Neural crest cell (in vitro differentiated cells): Measurements from ENCODE around the gene CLIP3. TPM values are rescaled to one million over a fixed set of nuclear protein-coding genes. Genes with fewer than 3 reads are reported as not detected.
"Not testable (repeated sequence)": the region's sequence is repeated elsewhere in the genome, so short reads cannot be mapped to it uniquely, and the experiment has no call there.

ENCODE experiments used
- DNase-seq: peaks from one replicate; pipeline ENCODE4 v3.0.0; 2021; ENCODE audit warnings: low read depth, mixed read lengths, low spot score
- H3K27ac Mint-ChIP-seq: one replicate; pipeline ENCODE4 v1.8.0; 2021; ENCODE audit warnings: mild to moderate bottlenecking, mixed read lengths; ENCODE audit not compliant: unreplicated experiment
- H3K27me3 Mint-ChIP-seq: 2 replicates; pipeline ENCODE4 v1.8.0; 2021; ENCODE audit warnings: low read depth, mild to moderate bottlenecking, mixed read lengths
- H3K36me3 Mint-ChIP-seq: 2 replicates; pipeline ENCODE4 v1.8.0; 2021; ENCODE audit warnings: low read depth, mild to moderate bottlenecking, mixed read lengths
- H3K4me1 Mint-ChIP-seq: 2 replicates; pipeline ENCODE4 v1.8.0; 2021; ENCODE audit warnings: mixed read lengths
- H3K4me3 Mint-ChIP-seq: one replicate; pipeline ENCODE4 v1.8.0; 2021; ENCODE audit warnings: mild to moderate bottlenecking, mixed read lengths
- H3K9me3 Mint-ChIP-seq: 2 replicates; pipeline ENCODE4 v1.8.0; 2021; ENCODE audit warnings: mixed read lengths
- CTCF ChIP-seq: fragments of 200-600 bp; sonication (generic); conservative IDR thresholded peaks from 2 replicates; pipeline ENCODE4 v1.5.0; 2021; ENCODE audit warnings: antibody characterized with exemption, mild to moderate bottlenecking
- total RNA-seq: library from RNA; stranded (reverse); gene quantifications from 2 replicates; pipeline ENCODE4 v1.2.1, GENCODE V29; 2021

Gene CLIP3
- total RNA-seq, 1 donor from 2014 or later = 33.1 TPM

- Mint-ChIP-seq H3K27me3 (peaks cover 91% of the 10 kb centered on the region), H3K36me3 (no peaks in the 10 kb centered on the region), H3K4me3 (no peak overlapping the region), H3K9me3 (no peaks in the 10 kb centered on the region), H3K27ac (no peak overlapping the region), H3K4me1 (peaks cover 7% of the 10 kb centered on the region)
- DNase-seq = no peak
- no peak for TF ChIP-seq CTCF
Observed at GRCh38 chr19:35986111-35986510, 46.6 kb downstream of the CLIP3 start.

GRCh38 chr19:35983177-35983576, 49.5 kb downstream of the CLIP3 start:
- H3K4me3 Mint-ChIP-seq = no peak overlapping the region
- peaks cover 89% of the 10 kb centered on the region for H3K27me3 Mint-ChIP-seq
- no peak overlapping the region for H3K27ac Mint-ChIP-seq
- no peak for TF ChIP-seq CTCF
- H3K4me1 Mint-ChIP-seq = peaks cover 7% of the 10 kb centered on the region
- DNase-seq = no peak
- H3K9me3 Mint-ChIP-seq = no peaks in the 10 kb centered on the region
- no peaks in the 10 kb centered on the region for H3K36me3 Mint-ChIP-seq

GRCh38 chr19:35980997-35981396, 51.7 kb downstream of the CLIP3 start:
- H3K9me3 Mint-ChIP-seq, H3K4me3 Mint-ChIP-seq, H3K4me1 Mint-ChIP-seq, H3K36me3 Mint-ChIP-seq, H3K27ac Mint-ChIP-seq, DNase-seq: not testable (repeated sequence)
- H3K27me3 Mint-ChIP-seq = peaks cover 80% of the 10 kb centered on the region

- Mint-ChIP-seq H3K4me3 (no peak overlapping the region), H3K27me3 (peaks cover 78% of the 10 kb centered on the region), H3K4me1 (no peaks in the 10 kb centered on the region), H3K36me3 (no peaks in the 10 kb centered on the region), H3K27ac (no peak overlapping the region), H3K9me3 (no peaks in the 10 kb centered on the region)
- no peak for DNase-seq
- no peak for TF ChIP-seq CTCF
Observed at GRCh38 chr19:35978832-35979365, 53.8 kb downstream of the CLIP3 start.

GRCh38 chr19:35978271-35978670, 54.4 kb downstream of the CLIP3 start:
- Mint-ChIP-seq H3K36me3 (no peaks in the 10 kb centered on the region), H3K27me3 (peaks cover 72% of the 10 kb centered on the region), H3K9me3 (no peaks in the 10 kb centered on the region), H3K27ac (no peak overlapping the region), H3K4me1 (no peaks in the 10 kb centered on the region), H3K4me3 (no peak overlapping the region)
- no peak for TF ChIP-seq CTCF
- no peak for DNase-seq

GRCh38 chr19:35977446-35978222, 55.0 kb downstream of the CLIP3 start:
- H3K4me1 Mint-ChIP-seq = no peaks in the 10 kb centered on the region
- peaks cover 67% of the 10 kb centered on the region for H3K27me3 Mint-ChIP-seq
- H3K9me3 Mint-ChIP-seq = no peaks in the 10 kb centered on the region
- DNase-seq = no peak
- no peak overlapping the region for H3K4me3 Mint-ChIP-seq
- no peaks in the 10 kb centered on the region for H3K36me3 Mint-ChIP-seq
- H3K27ac Mint-ChIP-seq = no peak overlapping the region
- peak; percentile 22 for TF ChIP-seq CTCF
